MM.1S (cell line): Measurements from ENCODE around the gene NR6A1.

Source experiments
- DNase-seq: peaks from one replicate; pipeline ENCODE4 v3.0.0-alpha.2; 2015
- H2AFZ ChIP-seq: fragments of 300-600 bp; sonication (generic); 2 replicates; pipeline ENCODE4 v1.6.0; 2016; ENCODE audit warnings: antibody characterized with exemption, low read length
- H3F3A ChIP-seq: fragments of 300-600 bp; sonication (generic); 2 replicates; pipeline ENCODE4 v1.6.1; 2016; ENCODE audit warnings: mild to moderate bottlenecking, antibody characterized with exemption, low read length, moderate library complexity, mixed read lengths; ENCODE audit not compliant: insufficient read depth
- H3K27ac ChIP-seq: fragments of 300-600 bp; sonication (generic); 2 replicates; pipeline ENCODE4 v1.5.1; 2016; ENCODE audit warnings: mild to moderate bottlenecking, low read length
- H3K27me3 ChIP-seq: fragments of 300-600 bp; sonication (generic); replicated peaks from 2 replicates; pipeline ENCODE4 v1.6.0; 2016; ENCODE audit warnings: low read length; ENCODE audit not compliant: insufficient read depth
- H3K36me3 ChIP-seq: fragments of 300-600 bp; sonication (generic); replicated peaks from 2 replicates; pipeline ENCODE4 v1.6.1; 2016; ENCODE audit warnings: mild to moderate bottlenecking, low read length, mixed read lengths; ENCODE audit not compliant: insufficient read depth
- H3K4me1 ChIP-seq: fragments of 300-600 bp; sonication (generic); 2 replicates; pipeline ENCODE4 v1.6.1; 2016; ENCODE audit warnings: low read length, mixed read lengths
- H3K4me2 ChIP-seq: fragments of 300-600 bp; sonication (generic); 2 replicates; pipeline ENCODE4 v1.6.0; 2016; ENCODE audit warnings: low read depth, low read length
- H3K4me3 ChIP-seq: fragments of 300-600 bp; sonication (generic); 2 replicates; pipeline ENCODE4 v1.5.1; 2016; ENCODE audit warnings: low read length, mixed read lengths
- H3K79me2 ChIP-seq: fragments of 300-600 bp; sonication (generic); 2 replicates; pipeline ENCODE4 v1.6.1; 2016; ENCODE audit warnings: mixed run types, low read length, mixed read lengths
- H3K9ac ChIP-seq: fragments of 300-600 bp; sonication (generic); 2 replicates; pipeline ENCODE4 v1.6.1; 2016; ENCODE audit warnings: low read length, mixed read lengths
- H3K9me2 ChIP-seq: fragments of 300-600 bp; sonication (generic); replicated peaks from 2 replicates; pipeline ENCODE4 v1.6.1; 2016; ENCODE audit warnings: mild to moderate bottlenecking, low read length, mixed read lengths; ENCODE audit not compliant: insufficient read depth
- H3K9me3 ChIP-seq: fragments of 300-600 bp; sonication (generic); replicated peaks from 2 replicates; pipeline ENCODE4 v1.6.1; 2016; ENCODE audit warnings: mild to moderate bottlenecking, low read length, mixed read lengths; ENCODE audit not compliant: insufficient read depth
- H4K20me1 ChIP-seq: fragments of 300-600 bp; sonication (generic); 2 replicates; pipeline ENCODE4 v1.6.1; 2016; ENCODE audit warnings: mild to moderate bottlenecking, low read length, moderate library complexity, mixed read lengths; ENCODE audit not compliant: insufficient read depth
- EZH2 ChIP-seq: fragments of 300-600 bp; sonication (generic); optimal IDR thresholded peaks from 2 replicates; pipeline ENCODE3; 2017; ENCODE audit warnings: low read depth, mild to moderate bottlenecking, antibody characterized with exemption, low read length, mixed read lengths
- EZH2phosphoT487 ChIP-seq: fragments of 300-600 bp; sonication (generic); IDR thresholded peaks from 2 replicates; pipeline ENCODE4 v1.6.1; 2018; ENCODE audit warnings: antibody characterized with exemption, low read length
- TF ChIP-seq, protein P1 (sequence below): fragments of 300-600 bp; sonication (generic); IDR thresholded peaks from 2 replicates; pipeline ENCODE4 v1.5.1; 2016; ENCODE audit warnings: antibody characterized with exemption, low read length, mixed read lengths

The NR6A1 gene

DNA sequence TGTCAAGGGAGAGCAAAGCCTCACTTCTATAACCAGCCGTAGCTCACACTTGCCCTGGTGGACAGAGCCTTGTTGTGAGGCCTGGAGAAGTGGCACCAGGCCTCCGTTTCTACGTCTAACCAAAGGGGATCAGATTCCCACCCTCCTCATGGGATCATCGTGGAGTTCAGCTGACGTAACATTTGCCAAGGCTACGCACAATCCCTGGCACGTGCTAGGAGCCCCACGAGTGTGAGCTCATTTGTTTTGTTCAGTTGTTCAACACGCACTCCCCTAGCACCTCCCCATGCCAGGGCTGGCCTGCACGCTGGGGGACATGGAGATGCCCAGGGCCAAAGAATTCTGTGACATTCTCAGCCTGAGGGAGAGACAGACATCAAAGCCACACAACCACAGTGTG is 297.8 kb downstream of the NR6A1 start:
- H4K20me1 ChIP-seq = no peaks in the 10 kb centered on the region
- H3K27ac ChIP-seq = no peak overlapping the region
- H3K9me3 ChIP-seq = no peaks in the 10 kb centered on the region
- no peak overlapping the region for H3K4me3 ChIP-seq
- no peak overlapping the region for H3K4me2 ChIP-seq
- H2AFZ ChIP-seq = no peak overlapping the region
- H3K9ac ChIP-seq = no peak overlapping the region
- no peaks in the 10 kb centered on the region for H3K36me3 ChIP-seq
- no peak for DNase-seq
- no peaks in the 10 kb centered on the region for H3F3A ChIP-seq
- H3K9me2 ChIP-seq = no peaks in the 10 kb centered on the region
- H3K27me3 ChIP-seq = peaks cover 30% of the 10 kb centered on the region
- no peaks in the 10 kb centered on the region for H3K4me1 ChIP-seq
- no peaks in the 10 kb centered on the region for H3K79me2 ChIP-seq
- no peak for TF ChIP-seq EZH2
- TF ChIP-seq EZH2phosphoT487 = no peak
- TF ChIP-seq, protein P1, sequence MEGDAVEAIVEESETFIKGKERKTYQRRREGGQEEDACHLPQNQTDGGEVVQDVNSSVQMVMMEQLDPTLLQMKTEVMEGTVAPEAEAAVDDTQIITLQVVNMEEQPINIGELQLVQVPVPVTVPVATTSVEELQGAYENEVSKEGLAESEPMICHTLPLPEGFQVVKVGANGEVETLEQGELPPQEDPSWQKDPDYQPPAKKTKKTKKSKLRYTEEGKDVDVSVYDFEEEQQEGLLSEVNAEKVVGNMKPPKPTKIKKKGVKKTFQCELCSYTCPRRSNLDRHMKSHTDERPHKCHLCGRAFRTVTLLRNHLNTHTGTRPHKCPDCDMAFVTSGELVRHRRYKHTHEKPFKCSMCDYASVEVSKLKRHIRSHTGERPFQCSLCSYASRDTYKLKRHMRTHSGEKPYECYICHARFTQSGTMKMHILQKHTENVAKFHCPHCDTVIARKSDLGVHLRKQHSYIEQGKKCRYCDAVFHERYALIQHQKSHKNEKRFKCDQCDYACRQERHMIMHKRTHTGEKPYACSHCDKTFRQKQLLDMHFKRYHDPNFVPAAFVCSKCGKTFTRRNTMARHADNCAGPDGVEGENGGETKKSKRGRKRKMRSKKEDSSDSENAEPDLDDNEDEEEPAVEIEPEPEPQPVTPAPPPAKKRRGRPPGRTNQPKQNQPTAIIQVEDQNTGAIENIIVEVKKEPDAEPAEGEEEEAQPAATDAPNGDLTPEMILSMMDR = no peak

DNA sequence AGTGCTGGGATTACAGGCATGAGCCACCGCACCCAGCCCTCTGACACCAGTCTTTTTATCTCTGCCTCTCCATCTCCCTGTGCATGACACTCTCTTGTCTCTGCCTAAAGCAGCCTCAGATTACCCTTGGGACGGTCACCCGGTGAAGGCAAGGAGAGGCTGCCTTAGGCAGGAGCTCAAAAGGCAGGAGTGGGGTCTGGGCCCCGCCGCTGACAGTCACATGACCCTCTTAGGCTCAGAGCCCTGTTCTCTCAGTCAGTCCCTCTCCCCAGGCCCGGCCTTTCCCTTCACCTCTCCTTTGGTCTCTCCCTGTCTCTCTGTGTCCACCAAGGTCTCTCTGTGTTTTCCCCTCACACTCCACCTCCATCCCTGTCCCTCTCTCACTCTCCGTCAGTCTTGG is 298.3 kb downstream of the NR6A1 start:
- no peaks in the 10 kb centered on the region for H3K79me2 ChIP-seq
- DNase-seq = no peak
- no peak overlapping the region for H3K4me3 ChIP-seq
- H4K20me1 ChIP-seq = no peaks in the 10 kb centered on the region
- H3K4me2 ChIP-seq = no peak overlapping the region
- no peak overlapping the region for H2AFZ ChIP-seq
- H3K27ac ChIP-seq = no peak overlapping the region
- H3K4me1 ChIP-seq = no peaks in the 10 kb centered on the region
- TF ChIP-seq EZH2phosphoT487 = no peak
- no peak for TF ChIP-seq EZH2
- TF ChIP-seq, protein P1 = no peak
- H3K9me3 ChIP-seq = no peaks in the 10 kb centered on the region
- H3K36me3 ChIP-seq = no peaks in the 10 kb centered on the region
- no peaks in the 10 kb centered on the region for H3F3A ChIP-seq
- H3K27me3 ChIP-seq = peaks cover 25% of the 10 kb centered on the region
- no peaks in the 10 kb centered on the region for H3K9me2 ChIP-seq
- no peak overlapping the region for H3K9ac ChIP-seq

DNA sequence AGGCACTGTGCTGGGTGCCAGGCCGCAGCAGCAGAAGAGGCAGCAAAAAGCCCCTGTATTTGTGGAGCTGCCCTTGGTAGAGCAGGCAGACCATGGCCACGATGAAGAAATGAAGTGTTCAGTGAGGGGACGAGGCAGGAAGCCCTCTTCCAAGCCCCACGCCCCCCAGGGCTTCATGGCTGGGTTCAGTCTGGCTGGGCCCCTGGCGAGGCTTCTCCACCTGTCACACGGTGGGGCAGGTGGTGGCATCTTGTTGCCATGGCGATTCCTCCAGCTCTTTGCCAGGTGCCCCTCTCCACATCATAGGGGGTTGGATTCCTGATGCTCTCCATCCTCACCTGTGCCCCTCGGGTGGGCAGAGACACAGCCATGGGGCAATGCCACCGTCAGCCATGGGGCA is 299.4 kb downstream of the NR6A1 start:
- Histone ChIP-seq H3K4me2 (no peak overlapping the region), H3K79me2 (no peaks in the 10 kb centered on the region), H3K9me3 (no peaks in the 10 kb centered on the region), H2AFZ (no peak overlapping the region), H3K27ac (no peak overlapping the region), H3K4me3 (no peak overlapping the region), H3K36me3 (no peaks in the 10 kb centered on the region), H3K9me2 (no peaks in the 10 kb centered on the region), H3K27me3 (peaks cover 22% of the 10 kb centered on the region), H3K4me1 (no peaks in the 10 kb centered on the region), H3K9ac (no peak overlapping the region), H4K20me1 (no peaks in the 10 kb centered on the region), H3F3A (no peaks in the 10 kb centered on the region)
- DNase-seq = no peak
- no peak for TF ChIP-seq EZH2phosphoT487
- TF ChIP-seq EZH2 = no peak
- TF ChIP-seq, protein P1 = no peak
